Heart right ventricle (tissue), 16 donors: ENCODE results near the gene ATP5ME. TPM values are rescaled to one million over a fixed set of nuclear protein-coding genes. Genes with fewer than 3 reads are reported as not detected.
"Not testable (repeated sequence)": the region's sequence is repeated elsewhere in the genome, so short reads cannot be mapped to it uniquely, and the experiment has no call there.

Experiments used
- ATAC-seq, 8 donors: fragments of 200-7000 bp; cut with Tn5 transposase; one replicate each; pipeline ENCODE4 v1.9.1; 2020; ENCODE audit warnings: mild to moderate bottlenecking in 8 of 8, moderate library complexity in 8 of 8, moderate number of reproducible peaks in 1 of 8
- DNase-seq, 2 donors: peaks; one replicate each; pipeline ENCODE4 v3.0.0-alpha.2; 2020
- H3K27ac ChIP-seq, 10 donors: fragments of 200-600 bp; sonication (generic) in 2 of 10; one replicate each; pipeline versions ENCODE4 v1.5.0 to v1.8.0; 2020 to 2022; ENCODE audit warnings: mild to moderate bottlenecking in 3 of 10
- H3K27me3 ChIP-seq, 7 donors: fragments of 200-600 bp; one replicate each; pipeline ENCODE4 v1.8.0; 2021 to 2022; ENCODE audit warnings: mild to moderate bottlenecking in 2 of 7
- H3K36me3 ChIP-seq, 9 donors: fragments of 200-600 bp; sonication (generic) in 1 of 9; one replicate each; pipeline versions ENCODE4 v1.5.0 to v1.8.0; 2020 to 2022; ENCODE audit warnings: mild to moderate bottlenecking in 2 of 9
- H3K4me1 ChIP-seq, 9 donors: fragments of 200-600 bp; sonication (generic) in 1 of 9; one replicate each; pipeline versions ENCODE4 v1.5.0 to v1.8.0; 2020 to 2022; ENCODE audit warnings: mild to moderate bottlenecking in 4 of 9
- H3K4me3 ChIP-seq, 10 donors: fragments of 200-600 bp; sonication (generic) in 2 of 10; one replicate each; pipeline versions ENCODE4 v1.5.0 to v1.8.0; 2020 to 2022; ENCODE audit warnings: mild to moderate bottlenecking in 7 of 10, moderate library complexity in 2 of 10
- H3K9me3 ChIP-seq, 11 donors: fragments of 200-600 bp in 10 of 11; sonication (generic) in 2 of 11; one replicate each; pipeline versions ENCODE4 v1.5.0 to v1.8.0; 2013 to 2022; ENCODE audit warnings: mild to moderate bottlenecking in 2 of 11, control low read depth in 1 of 11, moderate library complexity in 1 of 11
- CTCF ChIP-seq, 9 donors: fragments of 200-600 bp; sonication (generic) in 2 of 9; IDR thresholded peaks; one replicate each; pipeline versions ENCODE4 v1.5.0 to v1.8.0; 2021 to 2022; ENCODE audit warnings: antibody characterized with exemption in 9 of 9, mild to moderate bottlenecking in 5 of 9, moderate library complexity in 1 of 9
- WGBS, 2 donors: extraction: QIAGEN DNeasy Blood & Tissue Kit; methylation state at CpG; one replicate each; pipeline ENCODE4 v1.1.7; 2013; ENCODE audit warnings: inconsistent platforms in 1 of 2; 5-methylcytosine and 5-hydroxymethylcytosine counted together
- intact Hi-C, 10 donors: fragments of 100-400 bp; cut with DNase I; formaldehyde crosslinking; loops; one replicate each; pipeline versions ENCODE4 v1.11.1 to v1.14.2; 2022
- polyA plus RNA-seq, 2 donors: library from polyadenylated mRNA; stranded (reverse); fragments of 200-250 nt; gene quantifications; one replicate each; pipeline ENCODE4 v1.2.3, GENCODE V29; 2013
- total RNA-seq, 10 donors: library from RNA; stranded (reverse); fragmentation: NEBNext Ultra II Directional in 3 of 10; extraction: Animal tissue kit (Norgen Biotek cat#: 25700) in 3 of 10; gene quantifications; one replicate each; pipeline versions ENCODE4 v1.2.1 to v1.2.4, GENCODE V29; 2021 to 2023
- donor health status: Arrhythmogenic right ventricular cardiomyopathy.
- donor health status: ischemic (EF 13 %, LVEDD 7.1; RV severe dilation, severe dysfunction).
- donor health status: healthy with polysubstance abuse.
- donor health status: DM: no; HTN: yes; CAD: no.
- donor health status: DM: no; HTN: no; CAD: no.
- donor health status: ischemic (EF 25% LVEDD 6.9; RV normal size, moderate dysfunction).
- donor health status: ischemic (EF 25% LVEDD 5.7; RV mildly dilated, moderate dysfunction).
- donor health status: healthy.
- donor health status: DM: yes; HTN: yes; CAD: no.
- donor health status: Ischemic cardiomyopathy.
- donor health status: ischemic (EF 35%, LVEDD 5.7; RV mildly dilated, moderate dysfunction).
- donor health status: nonischemic (EF 11% LVEDD 7.7; RV severe dilation, severe dysfunction).
- donor health status: DM: yes; HTN: yes; CAD: no.
- donor health status: PGD.
- donor health status: ischemic (EF 29% LVEDD 5.4; RV normal size, mild dysfunction).
- donor health status: nonischemic (EF 23%, LVEDD 6.1; RV moderate dilation, normal function).

ATP5ME gene
- total and polyA plus RNA-seq, 12 donors = 651 to 4,239 (median 1,012) TPM

- DNase-seq (no peak), ATAC-seq (no peak)
- Histone ChIP-seq H3K4me3 (peak overlapping the region in 1 of 10 donors; percentile 9), H3K27me3 (peaks cover 0 to 6% (median 0%) of the 10 kb centered on the region in 7 donors), H3K36me3 (no peaks in the 10 kb centered on the region), H3K9me3 (no peaks in the 10 kb centered on the region), H3K27ac (peak overlapping the region in 1 of 10 donors; percentile 75), H3K4me1 (peaks cover 0 to 15% (median 0%) of the 10 kb centered on the region in 9 donors)
- intact Hi-C loops = no loop called here
- WGBS, 2 donors = 81 to 84% methylated on average over 27 of the region's 27 CpGs
- TF ChIP-seq CTCF (IDR thresholded peaks at IDR 0.05) = no peak
Measured at GRCh38 chr4:699816-700580, 25.9 kb upstream of the ATP5ME start.

GRCh38 chr4:694341-694940, 20.4 kb upstream of the ATP5ME start:
- DNase-seq, H3K9me3 ChIP-seq, H3K36me3 ChIP-seq, H3K27me3 ChIP-seq, H3K4me3 ChIP-seq, H3K27ac ChIP-seq, intact Hi-C loops, ATAC-seq: not testable (repeated sequence)
- peaks cover 0 to 14% (median 7%) of the 10 kb centered on the region in 9 donors for H3K4me1 ChIP-seq
- 88 to 89% methylated on average over 12 of the region's 12 CpGs for WGBS, 2 donors

GRCh38 chr4:692771-693554, 18.9 kb upstream of the ATP5ME start:
- TF ChIP-seq CTCF (IDR thresholded peaks at IDR 0.05) = no peak
- no peaks in the 10 kb centered on the region for H3K36me3 ChIP-seq
- H3K27ac ChIP-seq = no peak overlapping the region
- no peaks in the 10 kb centered on the region for H3K9me3 ChIP-seq
- no peak overlapping the region for H3K4me3 ChIP-seq
- ATAC-seq (no peak), DNase-seq (no peak)
- intact Hi-C loops = no loop called here
- H3K27me3 ChIP-seq = peaks cover 0 to 6% (median 0%) of the 10 kb centered on the region in 7 donors
- H3K4me1 ChIP-seq = peaks cover 6 to 20% (median 19%) of the 10 kb centered on the region in 9 donors
- 81% methylated on average over 32 of the region's 32 CpGs for WGBS, 2 donors

GRCh38 chr4:689723-690122, 15.6 kb upstream of the ATP5ME start:
- 77 to 83% methylated on average over 8 of the region's 8 CpGs for WGBS, 2 donors
- Histone ChIP-seq H3K27me3 (no peaks in the 10 kb centered on the region), H3K9me3 (no peaks in the 10 kb centered on the region), H3K4me1 (peaks cover 18 to 39% (median 34%) of the 10 kb centered on the region in 9 donors), H3K27ac (peak overlapping the region in 9 of 10 donors; percentile 85 to 93 (median 90)), H3K4me3 (peak overlapping the region in 9 of 10 donors; percentile 52 to 67 (median 65)), H3K36me3 (peaks cover 0 to 6% (median 0%) of the 10 kb centered on the region in 9 donors)
- TF ChIP-seq CTCF (IDR thresholded peaks at IDR 0.05) = no peak
- intact Hi-C loops = loop anchor here in 1 of 10 donors (2.0 to 10.0 kb wide), 2 partner anchors 13 to 245 kb away; partner anchors contain the start of genes GAK and TMEM175
- DNase-seq = no peak
- no peak for ATAC-seq
